Measurements from ENCODE around the gene APOO.

Gene APOO

GRCh38 chrX:23820235-23820782, 87.4 kb downstream of the APOO start:
- no peak overlapping the region for H3K9ac ChIP-seq (ENCODE audit: low read depth, low read length)
- H3K4me3 ChIP-seq (ENCODE audit: low read depth, low read length): no peak overlapping the region

GRCh38 chrX:23819385-23820234, 88.1 kb downstream of the APOO start:
- no peaks in the 10 kb centered on the region for H3K4me1 ChIP-seq (ENCODE audit: control insufficient read depth, insufficient read depth, low read length)
- H3K4me3 ChIP-seq (ENCODE audit: low read depth, low read length): no peak overlapping the region
- H3K9me3 ChIP-seq (ENCODE audit: control insufficient read depth, insufficient read depth, low read length): no peaks in the 10 kb centered on the region
- H3K27me3 ChIP-seq (ENCODE audit: control insufficient read depth, insufficient read depth, low read length): no peaks in the 10 kb centered on the region
- H3K36me3 ChIP-seq (ENCODE audit: control insufficient read depth, insufficient read depth, low read length): no peaks in the 10 kb centered on the region
- no peak overlapping the region for H3K9ac ChIP-seq (ENCODE audit: low read depth, low read length)
- H3K27ac ChIP-seq (ENCODE audit: low read depth, low read length): no peak overlapping the region

More at GRCh38 chrX:23820235-23820782, 87.4 kb downstream of the APOO start:
- H3K27me3 ChIP-seq (ENCODE audit: control insufficient read depth, insufficient read depth, low read length): no peaks in the 10 kb centered on the region
- no peak overlapping the region for H3K27ac ChIP-seq (ENCODE audit: low read depth, low read length)
- no peaks in the 10 kb centered on the region for H3K9me3 ChIP-seq (ENCODE audit: control insufficient read depth, insufficient read depth, low read length)
- no peaks in the 10 kb centered on the region for H3K36me3 ChIP-seq (ENCODE audit: control insufficient read depth, insufficient read depth, low read length)
- no peaks in the 10 kb centered on the region for H3K4me1 ChIP-seq (ENCODE audit: control insufficient read depth, insufficient read depth, low read length)

DNA sequence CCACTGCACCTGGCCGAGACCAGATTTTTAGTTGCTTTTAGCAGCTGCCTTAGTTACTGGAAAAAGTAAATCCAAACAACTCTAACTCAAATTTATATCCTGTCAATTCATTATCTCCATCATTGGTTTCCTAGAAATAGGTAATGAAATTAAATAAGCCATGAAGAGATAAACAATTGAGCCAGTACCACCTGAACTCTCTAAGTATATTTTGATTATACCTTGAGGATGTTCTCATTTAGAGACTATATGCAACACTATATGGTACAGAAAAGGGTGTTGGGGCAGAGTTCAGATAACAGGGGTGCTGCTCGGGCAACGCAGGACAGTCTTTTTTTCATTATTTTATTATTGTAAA, 89.8 kb downstream of the APOO start:
- Histone ChIP-seq H3K4me3 (ENCODE audit: low read depth, low read length) (no peak overlapping the region), H3K9me3 (ENCODE audit: control insufficient read depth, insufficient read depth, low read length) (no peaks in the 10 kb centered on the region), H3K27ac (ENCODE audit: low read depth, low read length) (no peak overlapping the region), H3K4me1 (ENCODE audit: control insufficient read depth, insufficient read depth, low read length) (no peaks in the 10 kb centered on the region), H3K36me3 (ENCODE audit: control insufficient read depth, insufficient read depth, low read length) (no peaks in the 10 kb centered on the region), H3K27me3 (ENCODE audit: control insufficient read depth, insufficient read depth, low read length) (no peaks in the 10 kb centered on the region), H3K9ac (ENCODE audit: low read depth, low read length) (no peak overlapping the region)

- no peaks in the 10 kb centered on the region for H3K9me3 ChIP-seq (ENCODE audit: control insufficient read depth, insufficient read depth, low read length)
- H3K4me1 ChIP-seq (ENCODE audit: control insufficient read depth, insufficient read depth, low read length): no peaks in the 10 kb centered on the region; the same call in 1 of the 2 replicates
- H3K9ac ChIP-seq (ENCODE audit: low read depth, low read length): no peak overlapping the region
- no peaks in the 10 kb centered on the region for H3K27me3 ChIP-seq (ENCODE audit: control insufficient read depth, insufficient read depth, low read length)
- no peak overlapping the region for H3K27ac ChIP-seq (ENCODE audit: low read depth, low read length)
- H3K36me3 ChIP-seq (ENCODE audit: control insufficient read depth, insufficient read depth, low read length): no peaks in the 10 kb centered on the region
- H3K4me3 ChIP-seq (ENCODE audit: low read depth, low read length): no peak overlapping the region
These were observed 91.6 kb downstream of the APOO start for GRCh38 chrX:23816179-23816578.

DNA sequence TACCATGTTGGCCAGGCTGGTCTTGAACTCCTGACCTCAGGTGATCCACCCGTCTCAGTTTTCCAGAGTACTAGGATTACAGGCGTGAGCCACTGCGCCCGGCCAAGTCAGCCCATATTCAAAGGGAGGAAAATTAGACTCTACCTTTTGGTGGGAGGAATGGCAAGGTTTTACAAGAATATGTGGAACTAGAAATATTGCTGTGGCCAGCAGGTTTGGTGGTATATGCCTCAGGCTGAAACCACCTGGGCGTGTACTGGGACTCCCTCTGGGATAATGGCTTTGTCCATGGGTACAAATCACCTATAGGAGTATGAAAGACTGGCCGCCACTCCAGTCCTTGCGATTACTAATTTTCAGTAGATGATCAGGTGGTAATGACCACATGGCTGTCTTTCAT, 92.4 kb downstream of the APOO start:
- no peaks in the 10 kb centered on the region for H3K27me3 ChIP-seq (ENCODE audit: control insufficient read depth, insufficient read depth, low read length)
- no peaks in the 10 kb centered on the region for H3K9me3 ChIP-seq (ENCODE audit: control insufficient read depth, insufficient read depth, low read length)
- no peaks in the 10 kb centered on the region for H3K36me3 ChIP-seq (ENCODE audit: control insufficient read depth, insufficient read depth, low read length)

GRCh38 chrX:23813808-23814207, 93.9 kb downstream of the APOO start:
- H3K27me3 ChIP-seq (ENCODE audit: control insufficient read depth, insufficient read depth, low read length): no peaks in the 10 kb centered on the region
- H3K4me1 ChIP-seq (ENCODE audit: control insufficient read depth, insufficient read depth, low read length): no peaks in the 10 kb centered on the region; the same call in 1 of the 2 replicates
- no peak overlapping the region for H3K9ac ChIP-seq (ENCODE audit: low read depth, low read length)
- H3K36me3 ChIP-seq (ENCODE audit: control insufficient read depth, insufficient read depth, low read length): no peaks in the 10 kb centered on the region
- H3K27ac ChIP-seq (ENCODE audit: low read depth, low read length): no peak overlapping the region
- H3K9me3 ChIP-seq (ENCODE audit: control insufficient read depth, insufficient read depth, low read length): no peaks in the 10 kb centered on the region
- no peak overlapping the region for H3K4me3 ChIP-seq (ENCODE audit: low read depth, low read length)

More for the DNA sequence above, 92.4 kb downstream of the APOO start:
- no peaks in the 10 kb centered on the region; the same call in 1 of the 2 replicates for H3K4me1 ChIP-seq (ENCODE audit: control insufficient read depth, insufficient read depth, low read length)
- no peak overlapping the region for H3K9ac ChIP-seq (ENCODE audit: low read depth, low read length)
- H3K27ac ChIP-seq (ENCODE audit: low read depth, low read length): no peak overlapping the region
- no peak overlapping the region for H3K4me3 ChIP-seq (ENCODE audit: low read depth, low read length)

GRCh38 chrX:23811656-23812055, 96.1 kb downstream of the APOO start:
- no peaks in the 10 kb centered on the region for H3K9me3 ChIP-seq (ENCODE audit: control insufficient read depth, insufficient read depth, low read length)
- no peaks in the 10 kb centered on the region for H3K36me3 ChIP-seq (ENCODE audit: control insufficient read depth, insufficient read depth, low read length)
- no peak overlapping the region for H3K9ac ChIP-seq (ENCODE audit: low read depth, low read length)
- H3K27ac ChIP-seq (ENCODE audit: low read depth, low read length): no peak overlapping the region
- H3K4me3 ChIP-seq (ENCODE audit: low read depth, low read length): no peak overlapping the region
- H3K27me3 ChIP-seq (ENCODE audit: control insufficient read depth, insufficient read depth, low read length): no peaks in the 10 kb centered on the region
- H3K4me1 ChIP-seq (ENCODE audit: control insufficient read depth, insufficient read depth, low read length): peaks cover 6% of the 10 kb centered on the region

DNA sequence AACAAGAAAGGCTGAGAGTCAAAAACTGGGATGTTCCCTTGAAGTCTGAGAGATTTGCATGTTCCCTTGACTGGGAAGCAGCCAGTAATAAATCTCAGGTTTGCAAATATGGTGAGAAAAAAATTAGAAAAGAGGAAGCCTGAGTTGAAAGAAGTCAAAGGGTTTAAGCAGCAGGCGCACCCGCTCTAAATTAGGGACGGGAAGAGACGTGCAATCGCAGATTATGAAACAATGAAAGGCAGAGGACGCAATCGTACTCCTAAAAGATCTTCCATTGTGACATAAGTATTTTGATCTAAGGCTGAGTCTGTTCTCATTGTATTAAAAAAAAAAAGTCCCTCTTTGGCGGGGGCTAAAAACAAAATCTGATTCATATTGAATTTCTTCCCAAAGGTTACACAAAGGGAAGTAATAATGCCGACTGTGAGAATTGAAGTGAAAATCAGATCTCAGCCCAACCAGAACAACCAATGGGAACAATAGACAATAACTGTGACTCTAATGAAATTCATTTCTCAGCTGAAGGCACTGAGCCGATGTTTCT, 96.6 kb downstream of the APOO start:
- Histone ChIP-seq H3K36me3 (ENCODE audit: control insufficient read depth, insufficient read depth, low read length) (no peaks in the 10 kb centered on the region), H3K9ac (ENCODE audit: low read depth, low read length) (no peak overlapping the region), H3K4me1 (ENCODE audit: control insufficient read depth, insufficient read depth, low read length) (peaks cover 6% of the 10 kb centered on the region), H3K9me3 (ENCODE audit: control insufficient read depth, insufficient read depth, low read length) (no peaks in the 10 kb centered on the region), H3K4me3 (ENCODE audit: low read depth, low read length) (no peak overlapping the region), H3K27ac (ENCODE audit: low read depth, low read length) (no peak overlapping the region), H3K27me3 (ENCODE audit: control insufficient read depth, insufficient read depth, low read length) (no peaks in the 10 kb centered on the region)

GRCh38 chrX:23810279-23810678, 97.5 kb downstream of the APOO start:
- Histone ChIP-seq H3K27ac (ENCODE audit: low read depth, low read length) (no peak overlapping the region), H3K9ac (ENCODE audit: low read depth, low read length) (no peak overlapping the region), H3K27me3 (ENCODE audit: control insufficient read depth, insufficient read depth, low read length) (no peaks in the 10 kb centered on the region), H3K4me3 (ENCODE audit: low read depth, low read length) (no peak overlapping the region), H3K4me1 (ENCODE audit: control insufficient read depth, insufficient read depth, low read length) (peaks cover 6% of the 10 kb centered on the region), H3K36me3 (ENCODE audit: control insufficient read depth, insufficient read depth, low read length) (no peaks in the 10 kb centered on the region), H3K9me3 (ENCODE audit: control insufficient read depth, insufficient read depth, low read length) (no peaks in the 10 kb centered on the region)

DNA sequence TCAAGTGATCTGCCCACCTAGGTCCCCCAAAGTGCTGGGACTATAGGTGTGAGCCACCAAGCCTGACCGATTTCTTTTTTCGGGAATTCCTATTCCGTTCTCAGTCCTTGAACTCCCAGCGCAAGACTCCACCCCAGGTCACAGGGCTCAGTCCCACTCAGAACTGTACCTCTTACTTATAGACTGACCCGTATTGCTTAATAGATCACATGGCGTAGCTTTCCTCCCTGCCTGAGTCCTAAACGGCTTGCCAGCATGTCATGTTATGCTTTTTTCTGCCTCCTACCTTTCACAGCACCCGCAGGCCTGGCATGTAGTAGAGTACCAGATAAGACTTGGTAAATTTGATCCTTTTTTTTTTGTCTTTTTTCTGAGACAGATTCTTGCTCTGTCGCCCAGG, 102.3 kb downstream of the APOO start:
- Histone ChIP-seq H3K27me3 (ENCODE audit: control insufficient read depth, insufficient read depth, low read length) (no peaks in the 10 kb centered on the region), H3K27ac (ENCODE audit: low read depth, low read length) (no peak overlapping the region), H3K9ac (ENCODE audit: low read depth, low read length) (no peak overlapping the region), H3K4me1 (ENCODE audit: control insufficient read depth, insufficient read depth, low read length) (peaks cover 6% of the 10 kb centered on the region), H3K36me3 (ENCODE audit: control insufficient read depth, insufficient read depth, low read length) (no peaks in the 10 kb centered on the region), H3K4me3 (ENCODE audit: low read depth, low read length) (no peak overlapping the region), H3K9me3 (ENCODE audit: control insufficient read depth, insufficient read depth, low read length) (no peaks in the 10 kb centered on the region)

GRCh38 chrX:23804578-23804977, 103.2 kb downstream of the APOO start:
- no peaks in the 10 kb centered on the region for H3K9me3 ChIP-seq (ENCODE audit: control insufficient read depth, insufficient read depth, low read length)
- peaks cover 6% of the 10 kb centered on the region for H3K4me1 ChIP-seq (ENCODE audit: control insufficient read depth, insufficient read depth, low read length)
- H3K9ac ChIP-seq (ENCODE audit: low read depth, low read length): no peak overlapping the region
- no peak overlapping the region for H3K27ac ChIP-seq (ENCODE audit: low read depth, low read length)
- H3K27me3 ChIP-seq (ENCODE audit: control insufficient read depth, insufficient read depth, low read length): no peaks in the 10 kb centered on the region
- H3K4me3 ChIP-seq (ENCODE audit: low read depth, low read length): no peak overlapping the region
- no peaks in the 10 kb centered on the region for H3K36me3 ChIP-seq (ENCODE audit: control insufficient read depth, insufficient read depth, low read length)
